HG03575 (cell line): ENCODE data around the gene DLL4.

Experiments used
- ATAC-seq: cut with Tn5 transposase; IDR thresholded peaks from one replicate; pipeline ENCODE4 v1.9.1; 2021; ENCODE audit not compliant: unreplicated experiment, insufficient number of reproducible peaks, low FRiP score; ENCODE audit errors: extremely low read depth

Gene DLL4

DNA sequence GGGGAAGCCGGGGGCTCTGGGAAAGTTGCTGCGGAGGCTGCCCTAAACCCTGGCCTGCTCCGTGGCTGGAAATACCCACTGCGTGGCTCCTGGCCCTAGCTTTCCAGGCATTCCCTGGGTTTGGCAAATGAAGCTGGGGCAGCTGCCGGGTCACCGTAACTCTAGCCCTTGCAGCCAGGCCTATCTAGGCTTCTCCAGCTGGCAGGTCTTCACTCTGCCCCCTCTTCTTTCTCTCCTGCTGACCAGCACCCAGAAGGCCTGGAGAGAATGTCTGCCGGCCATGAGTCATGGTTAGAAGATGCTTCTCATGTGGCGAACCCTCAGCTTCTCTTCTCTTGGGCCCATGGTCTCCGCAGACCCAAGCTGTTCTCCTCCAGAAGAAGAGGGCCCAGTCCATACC, 5.6 kb upstream of the DLL4 start:
- ATAC-seq = no peak

DNA sequence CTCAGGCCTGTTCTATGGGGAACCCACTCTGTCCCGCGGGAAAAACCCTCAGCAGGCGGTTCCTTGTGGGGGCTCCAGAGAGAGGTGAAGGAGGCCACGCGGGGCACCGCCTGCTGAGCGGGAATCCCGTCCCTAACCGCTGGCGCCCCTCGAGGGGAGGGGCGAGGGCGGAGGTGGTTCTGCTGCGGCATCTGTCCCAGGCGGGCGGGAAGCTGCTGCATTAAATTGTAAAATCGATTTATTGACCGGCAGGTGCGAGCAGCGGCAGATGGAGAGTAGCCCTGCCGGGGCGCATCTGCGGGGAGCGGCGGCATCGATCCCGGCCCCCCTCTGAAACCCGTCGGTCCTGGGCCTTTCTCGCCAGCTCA, 3.7 kb upstream of the DLL4 start:
- no peak for ATAC-seq

DNA sequence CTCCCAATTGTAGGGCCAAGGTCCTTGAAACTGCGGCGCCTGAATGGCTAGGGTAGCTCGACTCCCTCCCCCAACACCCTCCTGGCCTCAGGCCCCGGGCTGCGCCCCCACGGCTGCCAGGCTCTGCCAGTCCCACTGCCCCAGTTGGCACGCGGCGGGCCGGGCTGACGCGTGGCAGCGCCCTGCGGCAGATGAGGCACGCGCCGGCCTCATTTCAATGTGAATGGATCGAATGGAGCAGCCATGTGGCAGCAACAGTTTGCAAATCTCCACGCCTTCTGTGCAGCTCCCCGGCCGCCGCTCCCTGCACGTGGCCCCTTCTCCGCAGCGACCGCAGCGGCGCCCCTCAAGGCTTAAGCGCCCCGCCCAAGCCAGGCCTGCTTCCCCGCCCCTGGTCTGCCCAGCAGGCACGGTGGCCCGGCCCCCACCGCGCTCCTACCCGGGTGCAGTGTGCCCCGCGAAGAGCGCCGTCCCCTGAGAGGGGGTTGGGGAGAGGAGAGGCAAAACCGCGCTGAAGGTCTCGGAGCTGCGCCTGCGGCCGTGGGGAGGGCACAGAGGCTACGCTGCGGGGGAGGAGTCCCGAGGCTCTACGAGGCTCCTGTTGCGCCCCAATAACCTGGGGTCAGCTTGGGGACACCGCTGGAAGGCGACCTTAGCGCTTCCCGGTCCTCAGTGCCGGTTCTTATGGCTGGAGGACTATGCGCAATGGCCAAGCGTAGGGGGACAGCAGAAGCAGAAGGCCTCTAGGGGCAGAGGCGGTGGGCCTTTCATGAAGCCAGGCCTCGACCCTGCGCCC, 3.1 kb upstream of the DLL4 start:
- no peak for ATAC-seq

DNA sequence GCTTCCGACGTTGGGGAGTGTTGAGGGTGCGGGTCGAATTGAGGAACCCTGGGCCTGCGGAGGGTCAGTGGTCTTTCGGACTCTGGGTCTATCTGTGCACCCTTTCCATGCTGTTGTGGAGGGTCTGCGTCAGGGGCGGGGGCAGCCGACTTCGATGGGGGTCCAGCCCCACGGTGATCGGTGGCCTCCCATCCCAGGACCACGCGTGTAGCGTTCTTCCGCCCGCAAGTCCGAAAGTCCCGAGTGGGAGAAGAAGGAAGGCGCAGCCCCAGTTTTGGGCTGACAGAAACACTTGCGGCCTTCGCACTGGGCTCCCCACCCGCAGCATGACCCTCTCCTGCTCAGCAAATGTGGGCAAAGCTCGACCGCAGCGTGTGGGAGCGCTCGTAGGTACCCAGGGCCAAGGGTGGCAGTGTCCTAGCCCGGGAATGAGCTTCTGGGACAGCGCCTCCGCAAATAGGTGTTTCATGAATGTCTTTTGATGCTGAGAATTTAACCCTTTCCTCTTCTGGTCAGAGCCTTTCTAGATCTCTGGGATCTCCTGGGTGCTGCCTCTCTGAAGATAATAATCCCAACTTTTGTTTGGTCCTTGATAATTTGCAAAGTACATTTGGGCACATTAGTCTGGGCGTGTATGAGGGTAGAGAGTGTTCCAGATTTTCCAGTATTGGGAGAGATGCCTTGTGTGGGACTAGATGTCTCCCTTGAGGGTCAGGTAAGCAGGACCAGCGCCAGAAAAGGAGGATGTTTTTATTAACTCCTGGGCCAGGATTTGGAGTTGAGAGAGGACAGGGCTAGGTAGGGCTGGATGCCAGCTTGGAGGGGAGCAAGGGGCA, 2.3 kb upstream of the DLL4 start:
- no peak for ATAC-seq

DNA sequence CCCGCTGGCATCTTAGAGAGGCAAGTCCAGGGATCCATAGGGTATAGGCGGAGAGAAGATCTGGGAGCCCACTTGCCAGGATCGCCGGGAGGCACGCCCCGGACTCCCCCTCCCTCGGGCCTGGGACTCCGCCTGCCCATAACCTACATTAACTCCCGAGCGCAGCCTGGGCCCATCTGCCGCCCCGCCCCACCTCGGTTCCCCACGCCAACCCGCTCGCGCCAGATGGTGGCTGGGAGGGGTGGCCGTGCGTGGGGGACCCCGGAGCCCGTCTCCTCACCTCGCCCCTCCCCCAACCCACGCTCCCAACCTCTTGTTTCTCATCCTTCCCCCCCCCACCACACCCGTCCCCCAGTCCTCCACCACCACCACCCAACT, 1.7 kb upstream of the DLL4 start:
- no peak for ATAC-seq

DNA sequence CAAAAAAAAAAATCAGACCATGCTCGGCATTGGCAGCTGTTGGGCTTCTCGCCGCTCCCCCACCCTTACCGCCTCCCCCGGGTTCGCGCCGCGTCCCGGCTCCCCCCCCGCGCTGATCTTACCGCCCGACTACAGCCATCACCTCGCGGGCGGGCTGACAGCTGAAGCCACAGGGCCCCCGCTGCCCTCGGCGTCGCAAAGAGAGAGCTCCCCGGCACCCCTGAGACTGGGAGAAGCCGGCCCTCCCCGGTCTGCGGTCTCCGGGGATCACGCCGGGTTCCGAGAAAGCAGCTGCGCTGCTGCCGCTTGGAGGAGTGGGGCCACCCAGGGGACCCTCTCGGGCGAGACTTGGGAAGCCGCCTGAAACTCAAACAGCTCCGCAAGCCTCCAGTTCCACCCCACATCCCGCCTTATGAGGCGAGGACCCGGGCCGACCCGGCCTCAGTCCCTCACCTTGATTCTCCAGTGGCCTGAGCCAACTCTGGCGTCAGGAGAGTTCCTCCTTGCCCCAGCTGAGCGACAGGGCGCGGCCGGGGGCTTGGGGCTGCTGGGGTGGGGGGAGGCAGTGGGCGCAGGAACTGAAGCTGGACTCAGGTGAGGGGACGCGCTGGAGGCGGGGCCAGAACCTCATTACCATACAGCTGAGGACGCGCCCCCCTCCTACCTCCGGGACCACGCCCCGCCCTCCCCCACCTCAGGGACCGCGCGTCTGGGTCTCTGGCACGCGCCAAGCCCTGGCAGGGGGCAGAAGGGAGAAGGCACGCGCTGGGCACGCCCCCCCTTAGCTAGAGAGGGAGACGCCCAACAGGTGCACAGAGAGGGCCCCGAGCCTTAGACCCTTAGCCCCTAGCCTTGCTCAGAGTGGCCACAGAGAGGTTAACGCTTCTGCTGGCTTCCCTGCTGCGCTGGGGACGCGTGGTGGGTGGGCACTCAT, 1.0 kb upstream of the DLL4 start:
- no peak for ATAC-seq

DNA sequence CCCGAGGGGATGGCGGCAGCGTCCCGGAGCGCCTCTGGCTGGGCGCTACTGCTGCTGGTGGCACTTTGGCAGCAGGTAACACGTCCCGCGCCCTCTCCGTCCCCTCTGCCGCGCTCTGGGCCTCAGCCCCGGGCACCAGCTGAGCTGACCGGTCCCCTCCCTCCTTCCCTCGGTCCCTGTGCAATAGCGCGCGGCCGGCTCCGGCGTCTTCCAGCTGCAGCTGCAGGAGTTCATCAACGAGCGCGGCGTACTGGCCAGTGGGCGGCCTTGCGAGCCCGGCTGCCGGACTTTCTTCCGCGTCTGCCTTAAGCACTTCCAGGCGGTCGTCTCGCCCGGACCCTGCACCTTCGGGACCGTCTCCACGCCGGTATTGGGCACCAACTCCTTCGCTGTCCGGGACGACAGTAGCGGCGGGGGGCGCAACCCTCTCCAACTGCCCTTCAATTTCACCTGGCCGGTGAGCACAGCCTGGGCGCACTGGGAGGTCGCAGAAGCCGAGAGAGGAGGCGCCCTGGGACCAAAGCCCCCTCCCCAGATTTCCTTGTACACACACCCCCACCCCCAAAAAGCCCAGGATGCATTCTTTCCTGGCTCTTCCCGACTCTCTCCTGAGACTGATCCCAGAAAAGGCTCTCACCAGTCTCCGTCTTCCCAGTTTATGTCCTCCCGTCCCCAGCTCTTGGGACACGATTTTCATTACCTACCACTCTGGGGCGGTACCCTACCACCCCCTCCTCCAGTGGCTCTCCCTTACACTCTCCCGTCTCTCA, 705 bp downstream of the DLL4 start:
- ATAC-seq = no peak

DNA sequence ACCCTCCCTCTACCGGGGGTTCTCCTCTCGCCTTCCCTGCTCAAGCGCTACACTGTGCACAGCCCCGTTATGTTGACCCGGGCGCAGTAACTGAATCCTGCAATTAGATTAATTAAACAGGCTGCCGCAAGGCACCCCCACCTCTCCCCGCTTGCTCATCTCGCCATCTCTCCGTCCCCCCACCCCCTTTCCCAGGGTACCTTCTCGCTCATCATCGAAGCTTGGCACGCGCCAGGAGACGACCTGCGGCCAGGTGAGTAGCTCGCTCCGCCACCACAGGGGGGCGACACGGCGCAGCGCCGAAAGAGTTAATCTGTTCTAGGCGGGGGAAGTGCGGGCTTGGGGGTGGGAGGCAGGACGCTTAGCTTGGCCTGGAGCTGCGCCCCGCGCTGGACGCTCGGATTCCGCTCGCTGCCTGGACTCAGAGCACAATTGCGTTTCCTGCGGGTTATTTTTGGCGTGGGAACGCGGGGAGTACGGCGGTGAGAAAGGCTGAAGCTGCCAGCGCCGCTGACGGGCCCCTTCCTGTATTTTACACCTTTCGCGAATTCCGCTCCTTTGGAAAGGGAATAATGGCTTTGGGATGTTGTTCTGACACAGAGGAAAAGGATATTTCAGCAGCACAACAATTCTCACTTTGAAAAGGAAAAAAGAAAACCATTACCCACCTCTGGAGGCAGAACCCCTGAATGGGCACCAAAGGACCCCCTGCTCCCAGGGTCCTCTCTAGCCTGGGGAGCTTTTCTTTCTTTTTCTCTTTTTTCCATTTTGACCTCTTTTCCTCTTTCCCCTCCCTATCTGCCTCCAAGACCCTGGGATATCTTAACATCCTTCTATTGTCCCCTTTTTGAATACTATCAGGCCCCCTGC, 1.5 kb downstream of the DLL4 start:
- ATAC-seq = no peak

DNA sequence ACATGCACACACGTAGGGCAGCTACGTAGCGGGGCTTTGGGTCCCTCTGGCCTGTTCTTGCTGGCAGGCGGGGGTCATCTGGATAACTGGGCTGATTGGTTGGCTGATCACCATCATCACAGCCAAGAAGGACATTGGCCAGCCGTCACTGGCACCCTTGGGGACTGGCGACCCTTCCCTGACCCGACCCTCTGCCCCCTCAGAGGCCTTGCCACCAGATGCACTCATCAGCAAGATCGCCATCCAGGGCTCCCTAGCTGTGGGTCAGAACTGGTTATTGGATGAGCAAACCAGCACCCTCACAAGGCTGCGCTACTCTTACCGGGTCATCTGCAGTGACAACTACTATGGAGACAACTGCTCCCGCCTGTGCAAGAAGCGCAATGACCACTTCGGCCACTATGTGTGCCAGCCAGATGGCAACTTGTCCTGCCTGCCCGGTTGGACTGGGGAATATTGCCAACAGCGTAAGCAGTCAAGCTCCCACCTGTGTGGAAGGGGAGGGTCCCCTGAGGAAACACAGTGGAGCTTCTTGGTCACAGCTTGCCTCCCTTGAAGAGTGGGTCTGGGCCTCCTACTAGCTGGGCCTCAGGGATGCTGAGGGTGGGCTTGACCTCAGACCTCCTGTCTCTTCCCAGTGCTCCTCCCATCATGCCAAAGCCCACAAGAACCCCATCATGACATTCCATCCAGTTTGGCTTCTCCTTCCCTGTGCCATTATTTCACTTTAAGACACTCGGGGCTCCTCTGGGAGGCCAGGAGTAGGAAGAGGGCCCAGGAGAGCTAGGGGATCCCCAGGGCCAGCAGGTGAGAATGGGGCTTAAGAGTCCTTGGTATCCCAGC, 2.4 kb downstream of the DLL4 start:
- no peak for ATAC-seq

DNA sequence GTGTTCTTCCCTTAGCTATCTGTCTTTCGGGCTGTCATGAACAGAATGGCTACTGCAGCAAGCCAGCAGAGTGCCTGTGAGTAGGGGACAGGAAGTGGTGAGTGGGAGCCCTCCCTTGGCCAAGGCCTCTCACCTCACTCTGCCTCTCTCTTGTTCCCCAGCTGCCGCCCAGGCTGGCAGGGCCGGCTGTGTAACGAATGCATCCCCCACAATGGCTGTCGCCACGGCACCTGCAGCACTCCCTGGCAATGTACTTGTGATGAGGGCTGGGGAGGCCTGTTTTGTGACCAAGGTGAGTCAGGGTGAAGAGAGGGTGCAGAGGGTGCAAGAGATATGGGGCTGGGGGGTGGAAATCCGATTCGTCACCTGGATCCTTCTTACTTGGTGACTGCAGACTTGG, 3.0 kb downstream of the DLL4 start:
- no peak for ATAC-seq

DNA sequence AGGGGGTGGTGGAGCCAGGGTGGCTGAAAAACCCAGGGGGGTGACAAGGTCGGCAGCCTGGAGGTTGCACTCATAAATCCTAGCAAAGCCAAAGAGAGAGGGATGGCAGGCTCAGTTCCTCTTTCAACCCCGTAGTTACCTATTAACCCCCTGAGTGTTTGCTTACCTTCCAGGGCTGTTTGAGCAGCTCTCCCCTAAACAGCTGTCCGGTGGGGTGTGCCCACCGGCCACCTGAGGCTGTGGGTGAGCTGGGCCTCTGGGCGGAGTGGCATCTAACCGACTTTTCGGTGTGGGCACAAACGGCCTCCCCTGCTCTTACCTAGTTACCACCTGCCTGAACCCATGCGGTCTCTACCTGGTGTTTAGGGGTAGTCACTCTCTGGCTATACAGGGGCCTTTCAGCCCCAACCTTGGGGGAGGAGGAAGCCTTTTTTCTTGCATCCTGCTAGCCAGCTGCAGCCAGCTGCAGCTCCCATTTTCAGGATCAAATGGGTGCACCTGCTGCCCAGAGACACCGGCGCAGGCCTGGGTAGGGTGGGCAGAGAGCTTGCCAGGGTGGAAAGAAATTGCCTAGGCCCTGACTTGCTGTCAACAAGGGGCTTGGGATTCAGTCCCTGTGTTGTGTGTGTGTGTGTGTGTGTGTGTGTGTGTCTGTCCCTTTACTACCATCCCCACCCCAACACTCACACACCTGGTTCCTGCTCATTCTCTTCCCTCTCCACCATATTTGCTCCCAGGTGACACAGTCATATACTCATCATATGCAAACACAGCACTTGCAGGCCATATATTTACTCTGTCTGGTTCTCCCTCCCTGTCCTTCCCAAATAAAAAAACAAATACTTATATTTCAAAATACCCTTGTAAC, 3.7 kb downstream of the DLL4 start:
- ATAC-seq = no peak

DNA sequence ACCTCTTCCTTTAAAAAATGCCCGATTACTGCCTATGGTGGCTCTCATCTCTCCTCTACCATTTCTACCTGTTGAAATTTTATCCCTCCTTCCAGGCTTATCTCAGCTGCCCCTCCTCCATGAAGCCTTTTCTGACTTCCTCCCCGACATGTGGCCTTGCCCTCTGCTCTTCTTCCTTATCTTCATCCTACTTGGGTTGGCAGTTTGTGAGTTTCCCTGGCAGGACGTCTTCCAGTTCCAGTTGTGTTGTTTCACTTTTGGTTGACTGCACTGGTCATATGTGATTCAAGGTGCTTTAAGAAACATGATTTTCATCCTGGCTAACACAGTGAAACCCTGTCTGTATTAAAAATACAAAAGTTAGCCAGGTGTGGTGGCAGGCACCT, 4.4 kb downstream of the DLL4 start:
- no peak for ATAC-seq

DNA sequence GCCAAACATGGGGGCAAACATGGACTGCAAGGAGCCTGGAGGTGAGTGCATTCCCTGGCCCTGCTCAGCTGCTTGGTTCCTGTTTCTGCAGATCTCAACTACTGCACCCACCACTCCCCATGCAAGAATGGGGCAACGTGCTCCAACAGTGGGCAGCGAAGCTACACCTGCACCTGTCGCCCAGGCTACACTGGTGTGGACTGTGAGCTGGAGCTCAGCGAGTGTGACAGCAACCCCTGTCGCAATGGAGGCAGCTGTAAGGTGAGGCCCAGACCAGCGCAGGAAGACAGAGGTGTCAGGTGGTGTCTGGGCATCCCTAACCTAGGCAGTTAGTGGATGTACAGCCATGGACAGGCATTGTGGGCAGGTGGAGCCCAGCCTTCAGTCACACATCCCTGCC, 5.3 kb downstream of the DLL4 start:
- ATAC-seq = no peak

DNA sequence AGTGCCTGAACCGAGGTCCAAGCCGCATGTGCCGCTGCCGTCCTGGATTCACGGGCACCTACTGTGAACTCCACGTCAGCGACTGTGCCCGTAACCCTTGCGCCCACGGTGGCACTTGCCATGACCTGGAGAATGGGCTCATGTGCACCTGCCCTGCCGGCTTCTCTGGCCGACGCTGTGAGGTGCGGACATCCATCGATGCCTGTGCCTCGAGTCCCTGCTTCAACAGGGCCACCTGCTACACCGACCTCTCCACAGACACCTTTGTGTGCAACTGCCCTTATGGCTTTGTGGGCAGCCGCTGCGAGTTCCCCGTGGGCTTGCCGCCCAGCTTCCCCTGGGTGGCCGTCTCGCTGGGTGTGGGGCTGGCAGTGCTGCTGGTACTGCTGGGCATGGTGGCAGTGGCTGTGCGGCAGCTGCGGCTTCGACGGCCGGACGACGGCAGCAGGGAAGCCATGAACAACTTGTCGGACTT, 7.1 kb downstream of the DLL4 start:
- ATAC-seq = no peak

DNA sequence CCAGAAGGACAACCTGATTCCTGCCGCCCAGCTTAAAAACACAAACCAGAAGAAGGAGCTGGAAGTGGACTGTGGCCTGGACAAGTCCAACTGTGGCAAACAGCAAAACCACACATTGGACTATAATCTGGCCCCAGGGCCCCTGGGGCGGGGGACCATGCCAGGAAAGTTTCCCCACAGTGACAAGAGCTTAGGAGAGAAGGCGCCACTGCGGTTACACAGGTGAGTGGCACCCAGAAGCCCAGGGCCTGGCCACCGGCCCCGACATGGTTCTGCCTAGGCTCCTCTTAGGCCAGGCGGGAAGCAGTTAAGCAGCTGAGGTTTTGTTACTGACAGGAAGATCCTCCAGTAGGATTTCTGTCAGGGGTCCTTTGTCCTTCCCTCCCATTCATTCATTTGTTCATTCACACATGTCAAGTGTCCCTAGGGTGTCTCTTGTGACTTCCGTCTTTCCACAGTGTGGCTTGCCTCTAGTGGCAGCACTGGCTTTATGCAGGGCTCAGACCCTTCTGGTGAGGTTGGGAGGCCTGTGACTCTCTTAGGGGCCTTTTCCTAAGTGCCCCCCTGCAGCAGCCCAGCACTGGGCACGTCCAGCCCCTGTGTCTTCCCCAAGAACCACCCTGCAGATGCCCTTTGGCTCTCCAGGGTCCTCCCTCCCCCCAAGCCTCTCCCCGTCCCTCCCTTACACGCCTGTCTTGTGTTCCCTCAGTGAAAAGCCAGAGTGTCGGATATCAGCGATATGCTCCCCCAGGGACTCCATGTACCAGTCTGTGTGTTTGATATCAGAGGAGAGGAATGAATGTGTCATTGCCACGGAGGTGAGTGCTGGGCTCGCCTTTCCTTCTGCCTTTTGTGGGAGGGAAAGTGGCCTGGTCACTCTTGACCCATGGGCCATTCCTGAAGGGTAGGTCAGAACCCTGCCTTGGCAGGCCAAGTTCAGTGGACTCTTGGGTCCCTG, 7.8 kb downstream of the DLL4 start:
- ATAC-seq = no peak
